DOHH2 (cell line): ENCODE data around the gene ZNF324B.

Experiments
- H3F3A ChIP-seq: fragments of 200-600 bp; sonication (generic), shearing (Covaris generic); 2 replicates; pipeline ENCODE4 v1.6.0; 2016; ENCODE audit warnings: antibody characterized with exemption, mild to moderate bottlenecking; ENCODE audit not compliant: control insufficient read depth, insufficient read depth
- H3K27ac ChIP-seq: fragments of 200-600 bp; sonication (generic); 2 replicates; pipeline ENCODE4 v1.5.1; 2014; ENCODE audit warnings: low read depth, mild to moderate bottlenecking, low read length, moderate library complexity
- H3K27me3 ChIP-seq: fragments of 200-600 bp; sonication (generic); 2 replicates; pipeline ENCODE4 v1.6.1; 2014; ENCODE audit warnings: mild to moderate bottlenecking, low read length, mixed read lengths; ENCODE audit not compliant: control insufficient read depth
- H3K36me3 ChIP-seq: fragments of 200-600 bp; sonication (generic); 2 replicates; pipeline ENCODE4 v1.6.1; 2014; ENCODE audit warnings: mild to moderate bottlenecking, low read length, moderate library complexity, mixed read lengths; ENCODE audit not compliant: control insufficient read depth
- H3K4me1 ChIP-seq: fragments of 200-600 bp; sonication (generic); 2 replicates; pipeline ENCODE4 v1.6.1; 2014; ENCODE audit warnings: mild to moderate bottlenecking, low read length, mixed read lengths; ENCODE audit not compliant: control insufficient read depth
- H3K4me2 ChIP-seq: fragments of 200-600 bp; sonication (generic); 2 replicates; pipeline ENCODE4 v1.6.0; 2014; ENCODE audit warnings: mild to moderate bottlenecking, low read length, moderate library complexity
- H3K4me3 ChIP-seq: fragments of 200-600 bp; sonication (generic); 2 replicates; pipeline ENCODE4 v1.5.1; 2014; ENCODE audit warnings: mild to moderate bottlenecking, low read length, mixed read lengths
- H3K79me2 ChIP-seq: fragments of 200-600 bp; sonication (generic); 2 replicates; pipeline ENCODE4 v1.6.1; 2014; ENCODE audit warnings: mild to moderate bottlenecking, low read length, mixed read lengths; ENCODE audit not compliant: control insufficient read depth
- H3K9me2 ChIP-seq: fragments of 200-600 bp; sonication (generic); replicated peaks from 2 replicates; pipeline ENCODE4 v1.6.1; 2014; ENCODE audit warnings: mild to moderate bottlenecking, low read length, mixed read lengths; ENCODE audit not compliant: control insufficient read depth
- H3K9me3 ChIP-seq: fragments of 200-600 bp; sonication (generic); 2 replicates; pipeline ENCODE4 v1.6.1; 2014; ENCODE audit warnings: antibody characterized with exemption, low read length, mixed read lengths; ENCODE audit not compliant: control insufficient read depth, insufficient read depth
- H4K20me1 ChIP-seq: fragments of 200-600 bp; sonication (generic); 2 replicates; pipeline ENCODE4 v1.6.0; 2014; ENCODE audit warnings: low read depth, mild to moderate bottlenecking, antibody characterized with exemption, low read length, moderate library complexity; ENCODE audit not compliant: control insufficient read depth, insufficient read depth
- CTCF ChIP-seq: fragments of 200-600 bp; sonication (generic); IDR thresholded peaks from one replicate; pipeline ENCODE4 v1.5.1; 2014; ENCODE audit warnings: antibody characterized with exemption, mild to moderate bottlenecking, low read depth, low read length; ENCODE audit not compliant: poor library complexity, severe bottlenecking
- EZH2phosphoT487 ChIP-seq: fragments of 200-600 bp; sonication (generic); IDR thresholded peaks from 2 replicates; pipeline ENCODE4 v1.6.1; 2017; ENCODE audit warnings: borderline replicate concordance, mild to moderate bottlenecking, antibody characterized with exemption, low read length, moderate library complexity, mixed read lengths

ZNF324B gene

GRCh38 chr19:58409010-58409790 lies 42.2 kb upstream of the ZNF324B start:
- peak overlapping the region; percentile 100 for H3K4me3 ChIP-seq
- H3K36me3 ChIP-seq = peaks cover 5% of the 10 kb centered on the region; the same call in 1 of the 2 replicates
- peaks cover 24% of the 10 kb centered on the region for H3K4me1 ChIP-seq
- H4K20me1 ChIP-seq = no peaks in the 10 kb centered on the region
- TF ChIP-seq EZH2phosphoT487 (no peak), CTCF (no peak)
- H3K4me2 ChIP-seq = peak overlapping the region; percentile 74
- no peaks in the 10 kb centered on the region for H3K9me2 ChIP-seq
- H3K27ac ChIP-seq = peak overlapping the region; percentile 36
- H3K27me3 ChIP-seq = no peaks in the 10 kb centered on the region
- H3K79me2 ChIP-seq = peaks cover 34% of the 10 kb centered on the region
- H3F3A ChIP-seq = peaks cover 5% of the 10 kb centered on the region; the same call in 1 of the 2 replicates
- H3K9me3 ChIP-seq = no peaks in the 10 kb centered on the region

GRCh38 chr19:58416604-58417003 lies 34.8 kb upstream of the ZNF324B start:
- H3K27me3 ChIP-seq = no peaks in the 10 kb centered on the region

GRCh38 chr19:58417071-58417470 lies 34.4 kb upstream of the ZNF324B start:
- H3F3A ChIP-seq = no peaks in the 10 kb centered on the region
- H3K36me3 ChIP-seq = peaks cover 41% of the 10 kb centered on the region
- H3K9me3 ChIP-seq = no peaks in the 10 kb centered on the region
- no peaks in the 10 kb centered on the region for H4K20me1 ChIP-seq
- H3K79me2 ChIP-seq = peaks cover 7% of the 10 kb centered on the region; the same call in 1 of the 2 replicates
- H3K27me3 ChIP-seq = no peaks in the 10 kb centered on the region
- H3K4me3 ChIP-seq = no peak overlapping the region
- no peak overlapping the region for H3K27ac ChIP-seq
- H3K4me1 ChIP-seq = no peaks in the 10 kb centered on the region
- no peaks in the 10 kb centered on the region for H3K9me2 ChIP-seq
- TF ChIP-seq EZH2phosphoT487 = no peak
- TF ChIP-seq CTCF = no peak
- H3K4me2 ChIP-seq = no peak overlapping the region

More at GRCh38 chr19:58416604-58417003, 34.8 kb upstream of the ZNF324B start:
- Histone ChIP-seq H3K4me2 (no peak overlapping the region), H3K36me3 (peaks cover 41% of the 10 kb centered on the region), H3K9me3 (no peaks in the 10 kb centered on the region), H3K4me3 (no peak overlapping the region), H4K20me1 (no peaks in the 10 kb centered on the region), H3F3A (no peaks in the 10 kb centered on the region), H3K79me2 (peaks cover 7% of the 10 kb centered on the region; the same call in 1 of the 2 replicates), H3K27ac (no peak overlapping the region), H3K4me1 (no peaks in the 10 kb centered on the region), H3K9me2 (no peaks in the 10 kb centered on the region)
- no peak for TF ChIP-seq EZH2phosphoT487
- TF ChIP-seq CTCF = no peak
